Astrocyte (in vitro differentiated cells and primary cell): Measurements from ENCODE around the gene STAT1. TPM values are rescaled to one million over a fixed set of nuclear protein-coding genes. Genes with fewer than 3 reads are reported as not detected.

Experiments
- DNase-seq: peaks from one replicate; pipeline ENCODE4 v3.0.0-alpha.2; 2010; ENCODE audit warnings: low read depth
- FAIRE-seq: peaks from 2 replicates; lab custom pipeline; 2011; peaks lifted over from hg19 to GRCh38; lab: Jason Lieb, UNC
- H2AFZ ChIP-seq: 2 replicates; pipeline ENCODE4 v1.6.0; 2012; ENCODE audit warnings: low read depth, low read length, inconsistent platforms
- H3K27ac ChIP-seq: 2 replicates; pipeline ENCODE4 v1.5.1; 2011; ENCODE audit warnings: low read depth, low read length, inconsistent platforms
- H3K27me3 ChIP-seq: 2 replicates; pipeline ENCODE4 v1.6.0; 2011; ENCODE audit warnings: low read length, inconsistent platforms; ENCODE audit not compliant: insufficient read depth
- H3K36me3 ChIP-seq: 2 replicates; pipeline ENCODE4 v1.5.1; 2011; ENCODE audit warnings: low read length, inconsistent platforms; ENCODE audit not compliant: insufficient read depth
- H3K4me1 ChIP-seq: 2 replicates; pipeline ENCODE4 v1.5.1; 2011; ENCODE audit warnings: low read length, inconsistent platforms; ENCODE audit not compliant: insufficient read depth
- H3K4me2 ChIP-seq: 2 replicates; pipeline ENCODE4 v1.6.0; 2012; ENCODE audit warnings: low read length, inconsistent platforms
- H3K4me3 ChIP-seq: 2 replicates; pipeline ENCODE4 v1.5.1; 2011; ENCODE audit warnings: low read depth, mild to moderate bottlenecking, low read length, inconsistent platforms; ENCODE audit not compliant: insufficient read depth
- H3K79me2 ChIP-seq: 2 replicates; pipeline ENCODE4 v1.6.0; 2012; ENCODE audit warnings: mild to moderate bottlenecking, low read length, inconsistent platforms; ENCODE audit not compliant: insufficient read depth
- H3K9ac ChIP-seq: 2 replicates; pipeline ENCODE4 v1.6.0; 2012; ENCODE audit warnings: mild to moderate bottlenecking, low read length, inconsistent platforms
- H3K9me3 ChIP-seq: 2 replicates; pipeline ENCODE4 v1.5.1; 2012; ENCODE audit warnings: low read depth, mild to moderate bottlenecking, low read length, inconsistent platforms; ENCODE audit not compliant: insufficient read depth
- H4K20me1 ChIP-seq: 2 replicates; pipeline ENCODE4 v1.6.0; 2012; ENCODE audit warnings: low read length, inconsistent platforms; ENCODE audit not compliant: insufficient read depth
- H3K27ac Mint-ChIP-seq: one replicate; pipeline ENCODE4 v1.8.0; 2021; ENCODE audit warnings: mild to moderate bottlenecking, mixed read lengths; ENCODE audit not compliant: unreplicated experiment
- H3K27me3 Mint-ChIP-seq: one replicate; pipeline ENCODE4 v1.8.0; 2021; ENCODE audit warnings: low read depth, mixed read lengths; ENCODE audit not compliant: unreplicated experiment
- H3K36me3 Mint-ChIP-seq: one replicate; pipeline ENCODE4 v1.8.0; 2021; ENCODE audit warnings: low read depth, mixed read lengths; ENCODE audit not compliant: unreplicated experiment
- H3K4me1 Mint-ChIP-seq: one replicate; pipeline ENCODE4 v1.8.0; 2021; ENCODE audit warnings: low read depth, mixed read lengths; ENCODE audit not compliant: unreplicated experiment
- H3K4me3 Mint-ChIP-seq: one replicate; pipeline ENCODE4 v1.8.0; 2021; ENCODE audit warnings: mild to moderate bottlenecking, moderate library complexity, mixed read lengths; ENCODE audit not compliant: unreplicated experiment
- H3K9me3 Mint-ChIP-seq: one replicate; pipeline ENCODE4 v1.8.0; 2021; ENCODE audit warnings: mild to moderate bottlenecking, mixed read lengths; ENCODE audit not compliant: unreplicated experiment
- CTCF ChIP-seq: IDR thresholded peaks from 2 replicates; pipeline ENCODE4 v1.5.1; 2011; ENCODE audit warnings: low read depth, mild to moderate bottlenecking, inconsistent platforms, low read length, moderate library complexity; ENCODE audit not compliant: insufficient read depth
- EZH2 ChIP-seq: IDR thresholded peaks from 2 replicates; pipeline ENCODE4 v1.6.1; 2012; ENCODE audit warnings: mild to moderate bottlenecking, low read length, inconsistent platforms; ENCODE audit not compliant: insufficient read depth
- total RNA-seq: library from RNA; stranded (reverse); gene quantifications from 2 replicates; pipeline ENCODE4 v1.2.1, GENCODE V29; 2021

The STAT1 gene
- total RNA-seq, 1 donor from 2014 or later, result 377 TPM

GRCh38 chr2:191039616-191040015 is 25.6 kb upstream of the STAT1 start:
- no peak for FAIRE-seq
- H3K4me3 ChIP-seq, result no peak overlapping the region

GRCh38 chr2:191038741-191039140 is 24.8 kb upstream of the STAT1 start:
- H3K4me1 ChIP-seq, result peaks cover 15% of the 10 kb centered on the region
- no peaks in the 10 kb centered on the region for H3K9me3 Mint-ChIP-seq
- H3K36me3 Mint-ChIP-seq, result no peaks in the 10 kb centered on the region
- peaks cover 20% of the 10 kb centered on the region for H3K4me1 Mint-ChIP-seq
- TF ChIP-seq CTCF (no peak), EZH2 (no peak)
- DNase-seq (no peak), FAIRE-seq (no peak)
- H3K79me2 ChIP-seq, result no peaks in the 10 kb centered on the region
- H3K36me3 ChIP-seq, result no peaks in the 10 kb centered on the region
- no peaks in the 10 kb centered on the region for H4K20me1 ChIP-seq
- H3K4me2 ChIP-seq, result peak overlapping the region; percentile 40
- H3K27me3 Mint-ChIP-seq, result no peaks in the 10 kb centered on the region
- no peaks in the 10 kb centered on the region for H3K9me3 ChIP-seq
- H3K27ac Mint-ChIP-seq, result peak overlapping the region; percentile 73
- no peak overlapping the region for H2AFZ ChIP-seq
- no peak overlapping the region for H3K4me3 Mint-ChIP-seq
- no peaks in the 10 kb centered on the region for H3K27me3 ChIP-seq
- no peak overlapping the region for H3K4me3 ChIP-seq
- no peak overlapping the region for H3K9ac ChIP-seq
- H3K27ac ChIP-seq, result no peak overlapping the region

More at GRCh38 chr2:191039616-191040015, 25.6 kb upstream of the STAT1 start:
- Histone ChIP-seq H3K36me3 (no peaks in the 10 kb centered on the region), H3K4me1 (peaks cover 15% of the 10 kb centered on the region), H3K9ac (no peak overlapping the region), H3K79me2 (no peaks in the 10 kb centered on the region), H3K9me3 (no peaks in the 10 kb centered on the region), H3K4me2 (no peak overlapping the region), H4K20me1 (no peaks in the 10 kb centered on the region), H2AFZ (no peak overlapping the region), H3K27ac (no peak overlapping the region), H3K27me3 (no peaks in the 10 kb centered on the region)
- DNase-seq, result no peak
- Mint-ChIP-seq H3K4me1 (peaks cover 20% of the 10 kb centered on the region), H3K4me3 (no peak overlapping the region), H3K27ac (no peak overlapping the region), H3K27me3 (no peaks in the 10 kb centered on the region), H3K9me3 (no peaks in the 10 kb centered on the region), H3K36me3 (no peaks in the 10 kb centered on the region)
- TF ChIP-seq EZH2 (no peak), CTCF (no peak)

- peaks cover 24% of the 10 kb centered on the region for H3K4me1 Mint-ChIP-seq
- Histone ChIP-seq H3K27ac (peak overlapping the region; percentile 16), H3K9ac (no peak overlapping the region), H3K27me3 (no peaks in the 10 kb centered on the region), H3K36me3 (no peaks in the 10 kb centered on the region), H3K4me3 (no peak overlapping the region), H4K20me1 (no peaks in the 10 kb centered on the region), H3K9me3 (no peaks in the 10 kb centered on the region), H2AFZ (peak overlapping the region; percentile 35), H3K79me2 (no peaks in the 10 kb centered on the region), H3K4me2 (peak overlapping the region; percentile 40), H3K4me1 (peaks cover 15% of the 10 kb centered on the region)
- no peak overlapping the region for H3K4me3 Mint-ChIP-seq
- DNase-seq (peak; percentile 68), FAIRE-seq (peak; percentile 91)
- H3K36me3 Mint-ChIP-seq, result no peaks in the 10 kb centered on the region
- H3K27me3 Mint-ChIP-seq, result no peaks in the 10 kb centered on the region
- H3K9me3 Mint-ChIP-seq, result no peaks in the 10 kb centered on the region
- peak overlapping the region; percentile 73 for H3K27ac Mint-ChIP-seq
- TF ChIP-seq EZH2, result no peak
- no peak for TF ChIP-seq CTCF
These were observed 24.3 kb upstream of the STAT1 start for GRCh38 chr2:191038241-191038725.
